GM19351 (cell line): Measurements from ENCODE around the gene RAMP3.
"Not testable (repeated sequence)": the region's sequence is repeated elsewhere in the genome, so short reads cannot be mapped to it uniquely, and the experiment has no call there.

Experiments
- ATAC-seq: cut with Tn5 transposase; IDR thresholded peaks from one replicate; pipeline ENCODE4 v1.9.1; 2021; ENCODE audit warnings: mild to moderate bottlenecking, moderate library complexity; ENCODE audit not compliant: unreplicated experiment

The RAMP3 gene

DNA sequence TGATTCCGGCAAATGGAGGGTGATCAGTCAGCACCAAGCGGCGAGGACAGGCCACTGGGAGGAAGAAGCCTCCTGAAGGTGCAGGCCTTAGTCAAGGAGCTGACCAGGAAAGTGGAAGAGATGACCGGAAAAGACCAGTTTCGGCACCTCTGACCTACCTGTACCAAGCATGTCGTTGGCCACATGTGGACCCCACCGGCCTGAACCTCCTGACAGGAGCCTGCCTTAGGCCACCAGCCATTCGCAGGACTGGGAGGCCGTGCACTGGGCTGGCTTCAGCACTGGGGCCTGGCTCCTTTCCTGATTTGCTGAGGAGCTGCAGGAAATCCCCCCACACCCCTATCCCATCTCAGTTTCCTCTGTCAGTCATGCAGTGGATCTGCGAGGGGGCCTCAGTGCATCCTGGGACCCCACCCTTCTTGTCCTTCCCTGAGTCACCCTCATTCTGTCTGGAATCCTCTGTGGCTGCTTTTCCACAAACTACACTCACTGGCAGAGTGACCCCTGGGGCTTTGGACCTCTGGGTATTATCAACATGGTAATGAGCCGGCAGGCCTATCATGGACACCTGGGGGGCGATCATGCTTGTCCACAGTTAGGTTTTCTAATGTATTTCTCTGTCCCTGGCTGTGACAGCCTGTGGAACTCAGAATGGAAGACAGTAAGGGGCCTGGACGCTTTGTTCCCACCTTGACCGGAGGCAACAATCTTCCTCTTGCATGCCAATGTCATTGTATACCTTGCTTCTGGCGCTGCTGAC lies 33.0 kb downstream of the RAMP3 start:
- ATAC-seq: no peak

DNA sequence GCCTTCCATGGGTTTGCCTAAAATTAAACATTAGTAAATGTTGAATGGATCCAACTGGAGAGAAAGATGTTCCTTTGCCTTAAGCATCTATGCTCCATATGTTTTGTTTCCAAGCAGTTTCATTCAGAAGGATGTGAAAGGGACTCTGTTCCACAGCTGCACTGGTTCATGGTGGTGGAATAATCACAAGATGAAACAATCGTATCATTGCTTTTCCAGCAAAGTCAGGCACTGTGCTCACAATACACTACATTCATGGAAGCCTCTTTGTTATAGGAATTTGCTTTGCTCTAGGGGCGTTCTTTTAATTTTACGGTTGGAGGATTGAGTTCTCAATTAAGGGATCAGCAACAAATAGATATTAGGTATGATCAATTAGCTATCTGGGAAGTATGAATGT lies 33.8 kb downstream of the RAMP3 start:
- no peak for ATAC-seq

DNA sequence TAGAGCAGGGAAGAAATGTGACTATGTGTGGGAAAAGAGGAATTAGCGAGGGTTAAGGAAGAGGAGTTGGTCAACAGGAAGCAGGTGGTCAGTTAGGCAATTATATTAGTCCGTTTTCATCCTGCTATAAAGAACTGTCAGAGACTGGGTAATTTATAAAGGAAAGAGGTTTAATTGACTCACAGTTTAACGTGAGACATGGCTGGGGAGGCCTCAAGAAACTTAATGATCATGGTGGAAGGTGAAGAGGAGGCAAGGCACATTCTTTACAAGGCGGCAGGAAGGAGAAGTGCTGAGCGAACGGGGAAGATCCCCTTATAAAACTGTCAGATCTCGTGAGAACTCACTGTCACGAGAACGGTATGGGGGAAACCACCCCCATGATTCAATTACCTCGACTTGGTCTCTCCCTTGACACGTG lies 35.0 kb downstream of the RAMP3 start:
- no peak for ATAC-seq

GRCh38 chr7:45193828-45194227 lies 36.2 kb downstream of the RAMP3 start:
- no peak for ATAC-seq

DNA sequence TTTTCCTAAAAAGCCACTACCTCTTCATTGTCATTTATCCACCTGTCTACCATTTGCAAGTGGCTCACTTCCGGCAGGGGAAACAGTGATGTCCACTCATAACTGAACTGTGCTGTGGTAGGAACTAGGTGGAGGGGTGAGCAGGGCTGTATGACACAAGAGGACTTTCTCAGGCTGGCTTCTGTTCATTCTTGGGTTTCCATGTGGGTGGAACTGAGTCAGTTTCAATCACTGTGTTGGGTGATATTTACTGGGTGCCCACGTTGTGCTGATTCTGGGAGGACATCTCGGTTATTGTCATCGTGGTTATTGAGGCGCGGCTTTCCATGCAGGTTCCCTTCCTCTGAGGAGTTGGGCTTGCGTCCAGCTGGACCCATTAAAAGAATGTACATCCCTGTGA lies 38.8 kb downstream of the RAMP3 start:
- peak; percentile 97 for ATAC-seq

DNA sequence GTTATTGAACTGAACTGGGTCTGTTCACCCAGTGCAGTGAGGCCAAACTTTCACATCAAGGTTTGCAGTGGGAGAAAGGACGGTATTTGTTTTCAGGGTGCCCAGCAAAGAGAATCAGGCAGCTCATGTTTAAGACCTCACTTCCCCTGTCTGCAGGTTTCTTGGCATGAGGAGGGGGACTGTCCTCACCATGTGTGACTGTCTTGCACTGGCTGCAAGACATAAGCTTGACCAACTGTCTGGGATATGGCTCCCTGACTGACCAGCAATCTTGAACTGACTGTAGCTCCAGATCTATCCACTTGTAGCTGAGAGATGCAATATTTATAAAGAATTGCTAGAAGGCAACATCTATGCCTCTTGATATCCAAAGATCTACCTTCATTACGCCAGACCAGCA lies 39.9 kb downstream of the RAMP3 start:
- no peak for ATAC-seq

DNA sequence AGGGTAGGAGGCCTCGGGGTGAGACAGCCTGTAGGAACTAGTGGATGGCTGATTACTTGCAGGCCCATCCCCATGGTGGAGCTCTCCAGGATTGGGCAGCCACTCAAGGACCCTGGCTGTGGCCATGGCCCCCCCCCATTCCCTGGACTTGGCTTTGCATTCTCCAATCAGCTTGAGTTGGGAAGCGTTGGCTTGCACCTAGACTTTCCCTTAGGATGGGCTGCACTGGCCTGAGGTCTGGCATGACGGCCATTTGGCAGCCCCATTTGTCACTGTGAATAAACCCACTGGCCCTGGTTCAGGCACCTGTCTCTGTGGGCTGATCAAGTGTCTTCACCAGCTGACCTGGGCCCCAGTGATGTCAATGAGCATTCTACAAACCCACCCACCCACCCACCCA lies 41.4 kb downstream of the RAMP3 start:
- ATAC-seq: no peak

GRCh38 chr7:45199506-45199905 lies 41.9 kb downstream of the RAMP3 start:
- ATAC-seq: no peak

- ATAC-seq: no peak
These were observed 45.0 kb downstream of the RAMP3 start for GRCh38 chr7:45202625-45203024.

DNA sequence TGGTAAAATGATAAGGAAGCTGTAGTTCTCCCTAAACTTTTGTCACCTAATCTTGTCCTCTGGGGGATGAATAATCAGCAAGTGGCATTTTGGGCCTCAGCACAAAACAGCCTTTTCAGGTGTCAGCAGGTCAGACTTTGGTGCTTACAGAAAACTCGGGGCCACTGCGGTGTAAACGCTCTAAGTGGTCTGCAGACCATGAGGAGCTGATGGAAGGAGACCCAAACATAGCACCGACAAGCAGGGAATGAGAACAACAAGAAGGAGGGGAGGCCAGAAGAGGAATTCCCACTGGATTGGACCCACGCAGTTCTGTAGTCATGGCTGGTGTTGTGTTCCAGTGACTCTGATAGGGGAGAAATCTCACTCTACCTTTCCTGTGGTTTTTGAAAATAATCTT lies 45.4 kb downstream of the RAMP3 start:
- ATAC-seq: no peak

- ATAC-seq: no peak
These were observed 45.9 kb downstream of the RAMP3 start for GRCh38 chr7:45203459-45203858.

DNA sequence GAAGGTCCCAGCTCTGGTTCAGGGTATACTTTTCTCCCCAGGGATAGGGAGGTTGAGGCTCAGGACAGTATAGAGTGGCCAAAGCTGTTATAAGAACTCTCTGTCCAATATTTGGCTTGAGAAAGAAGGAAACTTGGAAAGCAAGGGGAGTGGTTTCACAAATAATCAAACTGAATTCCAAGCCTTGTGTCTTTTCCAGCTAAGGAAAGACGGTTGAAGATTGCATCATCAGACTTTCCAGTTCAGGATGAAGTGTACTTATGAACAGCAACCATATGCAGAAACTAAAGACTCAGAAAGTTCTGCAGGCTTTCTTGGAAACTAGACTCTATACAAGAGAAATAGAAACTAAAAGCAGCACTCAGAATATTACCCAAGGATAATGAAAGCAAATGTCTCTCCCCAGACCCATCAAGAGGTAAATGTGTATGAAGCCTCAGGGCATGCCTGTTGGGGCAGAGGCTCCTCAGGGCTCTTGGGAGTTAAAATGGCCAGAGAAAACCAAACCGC lies 46.4 kb downstream of the RAMP3 start:
- ATAC-seq: peak; percentile 94

DNA sequence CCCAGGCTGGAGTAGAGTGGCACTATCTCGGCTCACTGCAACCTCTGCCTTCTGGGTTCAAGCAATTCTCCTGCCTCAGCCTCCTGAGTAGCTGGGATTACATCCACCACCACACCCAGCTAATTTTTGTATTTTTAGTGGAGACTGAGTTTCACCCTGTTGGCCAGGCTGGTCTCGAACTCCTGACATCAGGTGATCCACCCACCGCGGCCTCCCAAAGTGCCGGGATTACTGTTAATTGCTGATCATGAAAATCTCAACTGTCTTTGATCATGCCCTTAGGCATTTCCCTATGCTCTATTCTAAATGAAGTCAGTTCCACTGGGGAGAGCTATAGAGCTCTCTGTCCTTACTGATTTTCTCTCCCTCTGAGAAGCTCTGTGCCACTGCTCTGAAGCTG lies 48.7 kb downstream of the RAMP3 start:
- not testable (repeated sequence) for ATAC-seq

GRCh38 chr7:45209909-45210308 lies 52.3 kb downstream of the RAMP3 start:
- not testable (repeated sequence) for ATAC-seq

DNA sequence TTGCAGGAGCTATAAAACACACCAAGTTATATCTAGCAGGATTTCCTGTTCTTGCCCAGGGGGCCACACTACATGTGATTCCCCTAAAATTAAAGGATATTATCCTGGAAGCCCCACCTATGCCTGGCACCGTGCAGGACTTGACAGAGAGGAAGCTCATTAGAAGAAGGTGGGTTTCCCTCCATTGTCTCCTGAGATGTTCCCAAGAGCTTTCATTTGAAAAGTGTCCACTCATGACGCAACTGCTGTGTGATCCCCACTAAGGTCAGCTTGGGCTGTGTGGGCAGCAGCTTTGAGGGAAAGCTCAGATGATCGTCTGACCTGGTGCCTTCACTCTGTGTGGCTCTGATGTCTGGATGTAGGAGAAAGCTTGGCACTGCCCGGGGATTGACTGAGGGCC lies 53.5 kb downstream of the RAMP3 start:
- ATAC-seq: no peak

- no peak for ATAC-seq
These were observed 54.4 kb downstream of the RAMP3 start for GRCh38 chr7:45211958-45212357.

DNA sequence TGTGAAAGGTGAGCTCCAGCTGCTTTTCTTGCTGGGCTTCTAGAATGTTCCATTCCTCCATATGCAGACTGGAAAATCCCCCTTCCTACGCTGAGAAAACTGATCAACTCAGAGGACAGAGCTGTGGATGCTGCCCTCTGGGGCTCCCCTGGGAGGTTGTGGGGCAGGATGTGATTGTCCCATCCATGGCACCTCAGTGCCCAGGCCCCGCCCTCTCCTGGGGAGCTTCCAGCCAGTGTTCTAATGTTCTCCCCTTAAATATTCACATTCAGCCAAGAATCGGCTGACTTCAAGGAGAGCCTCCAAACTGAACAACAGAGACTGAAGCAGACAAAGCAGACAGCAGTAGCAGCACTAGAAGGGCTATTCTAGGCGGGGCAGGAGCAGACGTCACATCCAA lies 55.0 kb downstream of the RAMP3 start:
- no peak for ATAC-seq

- no peak for ATAC-seq
These were observed 58.0 kb downstream of the RAMP3 start for GRCh38 chr7:45215601-45216062.

DNA sequence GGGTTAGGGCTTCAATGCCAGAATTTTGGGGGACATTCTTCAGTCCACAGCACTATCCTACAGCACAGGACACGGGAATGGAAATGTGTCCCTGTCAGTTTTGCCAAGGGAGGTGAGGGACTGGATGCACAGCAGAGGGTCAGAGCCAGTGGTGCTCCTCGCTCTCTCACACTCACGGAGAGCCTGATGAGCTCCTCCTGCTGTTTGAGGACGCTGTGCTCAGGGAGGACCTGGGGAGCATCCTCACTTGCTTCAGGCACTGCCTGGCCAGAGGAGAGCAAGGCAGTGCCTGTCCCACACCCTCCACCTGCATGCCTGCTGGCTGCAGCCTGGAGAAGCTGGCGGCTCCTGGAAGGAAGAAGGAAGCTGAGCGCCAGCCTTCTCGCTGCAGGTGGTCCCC lies 58.6 kb downstream of the RAMP3 start:
- ATAC-seq: no peak

GRCh38 chr7:45216622-45217165 lies 59.1 kb downstream of the RAMP3 start:
- no peak for ATAC-seq

DNA sequence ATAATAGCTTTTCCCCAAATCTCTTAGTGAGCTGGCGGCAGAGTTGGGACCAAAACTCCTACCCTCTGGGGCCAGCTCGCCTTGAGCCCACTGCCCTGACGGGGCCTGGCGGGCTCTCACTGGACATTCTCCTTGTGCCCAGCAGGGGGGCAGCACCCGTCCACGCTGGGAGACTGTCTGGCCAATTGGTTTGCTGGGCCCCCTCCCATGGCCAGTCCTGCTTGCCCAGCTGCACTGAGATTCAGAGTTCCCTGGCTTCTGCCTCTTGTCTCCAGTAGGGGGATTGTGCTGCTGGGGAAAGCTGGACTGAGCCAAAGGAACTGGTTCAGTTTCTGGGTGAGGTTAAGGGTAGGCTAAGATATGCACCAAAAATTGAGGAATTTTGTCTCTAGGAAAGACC lies 59.8 kb downstream of the RAMP3 start:
- ATAC-seq: no peak

GRCh38 chr7:45219130-45219529 lies 61.5 kb downstream of the RAMP3 start:
- no peak for ATAC-seq
